Central memory CD8-positive, alpha-beta T cell (primary cell): ENCODE measurements around the gene RAX2.
A peak's percentile ranks its signal among the peaks of the same experiment; 100 is the strongest.
"Not testable (repeated sequence)": the region's sequence is repeated elsewhere in the genome, so short reads cannot be mapped to it uniquely, and the experiment has no call there.

Experiments
- ATAC-seq: fragments of 150-1000 bp; cut with Tn5 transposase; replicated peaks from 2 replicates; pipeline ENCODE4 v1.10.0; 2022; ENCODE audit warnings: mild to moderate bottlenecking, moderate FRiP score, moderate number of reproducible peaks; ENCODE audit not compliant: poor library complexity, severe bottlenecking; ENCODE audit errors: extremely low read depth
- DNase-seq, 2 donors: peaks; one replicate each; pipeline ENCODE4 v3.0.0; 2021; ENCODE audit warnings: low spot score in 2 of 2
- H3K27ac Mint-ChIP-seq: one replicate; pipeline ENCODE4 v1.8.0; 2022; ENCODE audit warnings: low read depth, mild to moderate bottlenecking, moderate library complexity, mixed read lengths
- H3K27me3 Mint-ChIP-seq: one replicate; pipeline ENCODE4 v1.8.0; 2022; ENCODE audit warnings: mixed read lengths
- H3K36me3 Mint-ChIP-seq: one replicate; pipeline ENCODE4 v1.8.0; 2022; ENCODE audit warnings: mild to moderate bottlenecking, moderate library complexity, mixed read lengths; ENCODE audit not compliant: insufficient read depth
- H3K4me1 Mint-ChIP-seq: one replicate; pipeline ENCODE4 v1.8.0; 2022; ENCODE audit warnings: mixed read lengths
- H3K4me3 Mint-ChIP-seq: one replicate; pipeline ENCODE4 v1.8.0; 2022; ENCODE audit warnings: mild to moderate bottlenecking, moderate library complexity, mixed read lengths
- H3K9me3 Mint-ChIP-seq: one replicate; pipeline ENCODE4 v1.8.0; 2022; ENCODE audit warnings: mixed read lengths

The RAX2 gene

GRCh38 chr19:3771906-3772455 lies at the start of gene RAX2:
Gene RAX2 (minus strand): TSS chr19:3772228. CDS start chr19:3771742, 486 bp downstream.
- no peaks in the 10 kb centered on the region for H3K27me3 Mint-ChIP-seq
- DNase-seq (no peak), ATAC-seq (no peak)
- no peak within 1 kb of the TSS for H3K4me3 Mint-ChIP-seq
- H3K9me3 Mint-ChIP-seq: no peaks in the 10 kb centered on the region
- H3K36me3 Mint-ChIP-seq: peaks cover 7% of the 10 kb centered on the region
- H3K4me1 Mint-ChIP-seq: peaks cover 17% of the 10 kb centered on the region
- H3K27ac Mint-ChIP-seq: peak within 1 kb of the TSS; percentile 12

GRCh38 chr19:3821156-3821555 lies 49.1 kb upstream of the RAX2 start:
- peaks cover 11% of the 10 kb centered on the region for H3K36me3 Mint-ChIP-seq
- DNase-seq (no peak), ATAC-seq (no peak)
- H3K9me3 Mint-ChIP-seq: no peaks in the 10 kb centered on the region
- H3K4me3 Mint-ChIP-seq: no peak overlapping the region
- no peak overlapping the region for H3K27ac Mint-ChIP-seq
- H3K4me1 Mint-ChIP-seq: peaks cover 11% of the 10 kb centered on the region
- no peaks in the 10 kb centered on the region for H3K27me3 Mint-ChIP-seq

- peaks cover 11% of the 10 kb centered on the region for H3K36me3 Mint-ChIP-seq
- ATAC-seq (no peak), DNase-seq (no peak)
- no peak overlapping the region for H3K27ac Mint-ChIP-seq
- no peaks in the 10 kb centered on the region for H3K27me3 Mint-ChIP-seq
- H3K9me3 Mint-ChIP-seq: no peaks in the 10 kb centered on the region
- H3K4me3 Mint-ChIP-seq: no peak overlapping the region
- peaks cover 11% of the 10 kb centered on the region for H3K4me1 Mint-ChIP-seq
Observed at GRCh38 chr19:3819989-3820388, 48.0 kb upstream of the RAX2 start.

- Mint-ChIP-seq H3K27ac (no peak overlapping the region), H3K27me3 (no peaks in the 10 kb centered on the region)
Observed at GRCh38 chr19:3818918-3819317, 46.9 kb upstream of the RAX2 start.

GRCh38 chr19:3818466-3818865 lies 46.4 kb upstream of the RAX2 start:
- Mint-ChIP-seq H3K9me3 (no peaks in the 10 kb centered on the region), H3K27ac (no peak overlapping the region), H3K4me1 (peaks cover 25% of the 10 kb centered on the region), H3K27me3 (no peaks in the 10 kb centered on the region), H3K36me3 (peaks cover 10% of the 10 kb centered on the region), H3K4me3 (no peak overlapping the region)
- DNase-seq (no peak), ATAC-seq (no peak)

More at GRCh38 chr19:3818918-3819317, 46.9 kb upstream of the RAX2 start:
- H3K4me1 Mint-ChIP-seq: peaks cover 20% of the 10 kb centered on the region
- ATAC-seq: no peak
- H3K9me3 Mint-ChIP-seq: no peaks in the 10 kb centered on the region
- no peak overlapping the region for H3K4me3 Mint-ChIP-seq
- no peak for DNase-seq
- peaks cover 12% of the 10 kb centered on the region for H3K36me3 Mint-ChIP-seq

- no peaks in the 10 kb centered on the region for H3K9me3 Mint-ChIP-seq
- no peak for ATAC-seq
- H3K4me3 Mint-ChIP-seq: no peak overlapping the region
- DNase-seq: no peak
- peaks cover 10% of the 10 kb centered on the region for H3K36me3 Mint-ChIP-seq
- H3K4me1 Mint-ChIP-seq: peaks cover 32% of the 10 kb centered on the region
- H3K27me3 Mint-ChIP-seq: no peaks in the 10 kb centered on the region
- no peak overlapping the region for H3K27ac Mint-ChIP-seq
Observed at GRCh38 chr19:3817761-3818160, 45.7 kb upstream of the RAX2 start.

- H3K36me3 Mint-ChIP-seq: peaks cover 6% of the 10 kb centered on the region
- H3K9me3 Mint-ChIP-seq: no peaks in the 10 kb centered on the region
- H3K4me1 Mint-ChIP-seq: peaks cover 34% of the 10 kb centered on the region
- DNase-seq (no peak), ATAC-seq (no peak)
- no peak overlapping the region for H3K4me3 Mint-ChIP-seq
- H3K27me3 Mint-ChIP-seq: no peaks in the 10 kb centered on the region
- H3K27ac Mint-ChIP-seq: peak overlapping the region; percentile 71
Observed at GRCh38 chr19:3816566-3817218, 44.7 kb upstream of the RAX2 start.

GRCh38 chr19:3816148-3816547 lies 44.1 kb upstream of the RAX2 start:
- H3K27ac Mint-ChIP-seq: peak overlapping the region; percentile 71
- not testable (repeated sequence) for DNase-seq, ATAC-seq, H3K9me3 Mint-ChIP-seq, H3K36me3 Mint-ChIP-seq, H3K4me3 Mint-ChIP-seq, H3K27me3 Mint-ChIP-seq
- peaks cover 29% of the 10 kb centered on the region for H3K4me1 Mint-ChIP-seq

- ATAC-seq (no peak), DNase-seq (no peak)
- Mint-ChIP-seq H3K36me3 (peaks cover 5% of the 10 kb centered on the region), H3K27me3 (no peaks in the 10 kb centered on the region), H3K4me1 (peaks cover 29% of the 10 kb centered on the region), H3K9me3 (no peaks in the 10 kb centered on the region), H3K4me3 (peak overlapping the region; percentile 57), H3K27ac (peak overlapping the region; percentile 93)
Observed at GRCh38 chr19:3814648-3815047, 42.6 kb upstream of the RAX2 start.

- DNase-seq: no peak
- Mint-ChIP-seq H3K4me1 (peaks cover 29% of the 10 kb centered on the region), H3K27ac (peak overlapping the region; percentile 93), H3K9me3 (no peaks in the 10 kb centered on the region), H3K4me3 (peak overlapping the region; percentile 57), H3K36me3 (peaks cover 5% of the 10 kb centered on the region), H3K27me3 (no peaks in the 10 kb centered on the region)
- ATAC-seq: no peak
Observed at GRCh38 chr19:3813473-3814392, 41.7 kb upstream of the RAX2 start.

- ATAC-seq (no peak), DNase-seq (no peak)
- no peaks in the 10 kb centered on the region for H3K27me3 Mint-ChIP-seq
- H3K36me3 Mint-ChIP-seq: peaks cover 5% of the 10 kb centered on the region
- H3K4me3 Mint-ChIP-seq: no peak overlapping the region
- no peaks in the 10 kb centered on the region for H3K9me3 Mint-ChIP-seq
- peaks cover 40% of the 10 kb centered on the region for H3K4me1 Mint-ChIP-seq
- H3K27ac Mint-ChIP-seq: no peak overlapping the region
Observed at GRCh38 chr19:3810708-3811355, 38.8 kb upstream of the RAX2 start.

- Mint-ChIP-seq H3K27me3 (no peaks in the 10 kb centered on the region), H3K9me3 (no peaks in the 10 kb centered on the region), H3K36me3 (peaks cover 5% of the 10 kb centered on the region), H3K27ac (no peak overlapping the region), H3K4me3 (no peak overlapping the region), H3K4me1 (peaks cover 44% of the 10 kb centered on the region)
- ATAC-seq (no peak), DNase-seq (no peak)
Observed at GRCh38 chr19:3809881-3810707, 38.1 kb upstream of the RAX2 start.
